Measurements from ENCODE around the gene KRTAP1-5. TPM values are rescaled to one million over a fixed set of nuclear protein-coding genes. Genes with fewer than 3 reads are reported as not detected.

The KRTAP1-5 gene
- total and polyA plus RNA-seq, 7 donors, result not detected

GRCh38 chr17:40992666-40993065 is 34.3 kb downstream of the KRTAP1-5 start:
- TF ChIP-seq CTCF (IDR thresholded peaks at IDR 0.05), result no peak
- peaks cover 0 to 4% (median 0%) of the 10 kb centered on the region in 3 donors for H3K27me3 ChIP-seq (ENCODE audit: insufficient read depth in 3 of 3, low read length in 2 of 3)
- no peaks in the 10 kb centered on the region for H3K4me1 ChIP-seq
- intact Hi-C loops (cut with DNase I), result no loop called here
- no peak overlapping the region for H3K27ac ChIP-seq
- ATAC-seq (no peak), DNase-seq (no peak)
- no peaks in the 10 kb centered on the region for H3K9me3 ChIP-seq
- H3K36me3 ChIP-seq (ENCODE audit: insufficient read depth in 1 of 2, low read depth in 1 of 2), result no peaks in the 10 kb centered on the region
- WGBS, 3 donors, result 61 to 79% (median 72%) methylated on average over 3 of the region's 3 CpGs
- H3K4me3 ChIP-seq, result no peak overlapping the region

- intact Hi-C loops (cut with DNase I), result no loop called here
- Histone ChIP-seq H3K9me3 (no peaks in the 10 kb centered on the region), H3K4me1 (no peaks in the 10 kb centered on the region), H3K27ac (no peak overlapping the region), H3K4me3 (no peak overlapping the region), H3K36me3 (ENCODE audit: insufficient read depth in 1 of 2, low read depth in 1 of 2) (no peaks in the 10 kb centered on the region), H3K27me3 (ENCODE audit: insufficient read depth in 3 of 3, low read length in 2 of 3) (peaks cover 0 to 2% (median 0%) of the 10 kb centered on the region in 3 donors)
- 60 to 74% (median 63%) methylated on average over 8 of the region's 8 CpGs for WGBS, 3 donors
- DNase-seq (no peak), ATAC-seq (no peak)
- no peak for TF ChIP-seq CTCF (IDR thresholded peaks at IDR 0.05)
These were observed 40.1 kb downstream of the KRTAP1-5 start for GRCh38 chr17:40986920-40987319.

GRCh38 chr17:40984226-40984625 is 42.8 kb downstream of the KRTAP1-5 start, which contains the start of gene KRT40:
TSS of gene KRT40 (minus strand) at chr17:40984326. CDS start at chr17:40984273, 53 bp downstream.
- no peak for ATAC-seq
- TF ChIP-seq CTCF (IDR thresholded peaks at IDR 0.05), result no peak
- H3K27me3 ChIP-seq (ENCODE audit: insufficient read depth in 3 of 3, low read length in 2 of 3), result peaks cover 0 to 2% (median 0%) of the 10 kb centered on the region in 3 donors
- 52 to 69% (median 60%) methylated on average over 3 of the region's 3 CpGs for WGBS, 3 donors
- peaks cover 6% of the 10 kb centered on the region for H3K4me1 ChIP-seq
- no peak within 1 kb of the TSS for H3K27ac ChIP-seq
- H3K36me3 ChIP-seq (ENCODE audit: insufficient read depth in 1 of 2, low read depth in 1 of 2), result no peaks in the 10 kb centered on the region
- no peak within 1 kb of the TSS for H3K4me3 ChIP-seq
- DNase-seq, result no peak
- no peaks in the 10 kb centered on the region for H3K9me3 ChIP-seq
- intact Hi-C loops (cut with DNase I), result no loop called here

- Histone ChIP-seq H3K4me3 (no peak overlapping the region), H3K27me3 (ENCODE audit: insufficient read depth in 3 of 3, low read length in 2 of 3) (no peaks in the 10 kb centered on the region), H3K36me3 (ENCODE audit: insufficient read depth in 1 of 2, low read depth in 1 of 2) (no peaks in the 10 kb centered on the region), H3K27ac (peak overlapping the region; percentile 56), H3K4me1 (peaks cover 6% of the 10 kb centered on the region), H3K9me3 (no peaks in the 10 kb centered on the region)
- WGBS, 3 donors, result 33 to 42% (median 39%) methylated on average over 5 of the region's 5 CpGs
- no peak for TF ChIP-seq CTCF (IDR thresholded peaks at IDR 0.05)
- intact Hi-C loops (cut with DNase I), result no loop called here
- ATAC-seq (no peak), DNase-seq (no peak)
These were observed 45.9 kb downstream of the KRTAP1-5 start for GRCh38 chr17:40981115-40981514.

- Histone ChIP-seq H3K27me3 (ENCODE audit: insufficient read depth in 3 of 3, low read length in 2 of 3) (no peaks in the 10 kb centered on the region), H3K4me1 (peaks cover 6% of the 10 kb centered on the region), H3K27ac (peak overlapping the region; percentile 56), H3K4me3 (no peak overlapping the region), H3K36me3 (ENCODE audit: insufficient read depth in 1 of 2, low read depth in 1 of 2) (no peaks in the 10 kb centered on the region), H3K9me3 (no peaks in the 10 kb centered on the region)
- ATAC-seq (peak; percentile 92 to 99 (median 95)), DNase-seq (peak; percentile 17 to 70)
- WGBS, 3 donors, result 5 to 11% (median 11%) methylated on average over 8 of the region's 8 CpGs
- intact Hi-C loops (cut with DNase I), result no loop called here
- TF ChIP-seq CTCF (IDR thresholded peaks at IDR 0.05), result no peak
These were observed 46.4 kb downstream of the KRTAP1-5 start for GRCh38 chr17:40980596-40980995.
